PC-3 (cell line): Measurements from ENCODE around the gene ERMN. TPM values are rescaled to one million over a fixed set of nuclear protein-coding genes. Genes with fewer than 3 reads are reported as not detected.

Experiments used
- ATAC-seq: fragments of 200-7000 bp; cut with Tn5 transposase; 2 replicates; pipeline ENCODE4 v1.9.1; 2020; ENCODE audit warnings: mild to moderate bottlenecking, moderate library complexity
- BruUV-seq: library from RNA; stranded (reverse); fragments of 400-500 nt; replicated peaks from 2 replicates; lab custom pipeline; 2021; lab: Mats Ljungman, UMichigan
- CTCF ChIA-PET: fragments of 300-600 bp; sonication (Branson Sonifier 250); formaldehyde crosslinking; loops from one replicate; lab custom pipeline; 2022; ENCODE audit warnings: antibody characterized with exemption; lab: Charles Lee
- POLR2A ChIA-PET: fragments of 300-600 bp; sonication (Branson Sonifier 250); formaldehyde crosslinking; loops from one replicate; lab custom pipeline; 2022; ENCODE audit warnings: antibody characterized with exemption; ENCODE audit not compliant: unreplicated experiment; lab: Charles Lee
- DNase-seq: peaks from one replicate; pipeline ENCODE4 v3.0.0-alpha.2; 2015
- H2AFZ ChIP-seq: fragments of 300-600 bp; sonication (generic); 2 replicates; pipeline ENCODE4 v1.6.0; 2016; ENCODE audit warnings: antibody characterized with exemption, low read length
- H3F3A ChIP-seq: fragments of 300-600 bp; sonication (generic); one replicate; pipeline ENCODE4 v1.6.0; 2017; ENCODE audit warnings: antibody characterized with exemption, low read length, control low read depth, mild to moderate bottlenecking; ENCODE audit not compliant: unreplicated experiment
- H3K27ac ChIP-seq: fragments of 300-600 bp; sonication (generic); 2 replicates; pipeline ENCODE4 v1.5.1; 2016; ENCODE audit warnings: mild to moderate bottlenecking, low read length
- H3K27me3 ChIP-seq: fragments of 300-600 bp; sonication (generic); 2 replicates; pipeline ENCODE4 v1.6.1; 2016; ENCODE audit warnings: low read length, mixed read lengths
- H3K36me3 ChIP-seq: fragments of 300-600 bp; sonication (generic); 2 replicates; pipeline ENCODE4 v1.6.1; 2016; ENCODE audit warnings: low read depth, mixed run types, low read length, mixed read lengths
- H3K4me1 ChIP-seq: fragments of 300-600 bp; sonication (generic); 2 replicates; pipeline ENCODE4 v1.5.1; 2016; ENCODE audit warnings: low read length; ENCODE audit not compliant: insufficient read depth
- H3K4me2 ChIP-seq: fragments of 300-600 bp; sonication (generic); 2 replicates; pipeline ENCODE4 v1.6.0; 2016; ENCODE audit warnings: low read length
- H3K4me3 ChIP-seq: fragments of 300-600 bp; sonication (generic); 2 replicates; pipeline ENCODE4 v1.5.1; 2016; ENCODE audit warnings: mild to moderate bottlenecking, low read length, mixed read lengths
- H3K79me2 ChIP-seq: fragments of 300-600 bp; sonication (generic); 2 replicates; pipeline ENCODE4 v1.6.1; 2017; ENCODE audit warnings: low read length, mixed read lengths
- H3K9ac ChIP-seq: fragments of 300-600 bp; sonication (generic); 2 replicates; pipeline ENCODE4 v1.6.0; 2016; ENCODE audit warnings: mild to moderate bottlenecking, low read length
- H3K9me2 ChIP-seq: fragments of 300-600 bp; sonication (generic); replicated peaks from 2 replicates; pipeline ENCODE4 v1.6.1; 2016; ENCODE audit warnings: mixed run types, low read length, mixed read lengths
- H3K9me3 ChIP-seq: fragments of 300-600 bp; sonication (generic); 2 replicates; pipeline ENCODE4 v1.6.1; 2016; ENCODE audit warnings: low read length, mixed read lengths
- H4K20me1 ChIP-seq: fragments of 300-600 bp; sonication (generic); 2 replicates; pipeline ENCODE4 v1.6.1; 2016; ENCODE audit warnings: low read length, mixed read lengths
- CTCF ChIP-seq: fragments of 300-600 bp; sonication (generic); conservative IDR thresholded peaks from 2 replicates; pipeline ENCODE4 v1.5.1; 2017; ENCODE audit warnings: antibody characterized with exemption, low read depth, mild to moderate bottlenecking, low read length
- EZH2 ChIP-seq: fragments of 300-600 bp; sonication (generic); IDR thresholded peaks from one replicate; pipeline ENCODE4 v1.6.1; 2017; ENCODE audit warnings: antibody characterized with exemption, mild to moderate bottlenecking, low read length; ENCODE audit not compliant: unreplicated experiment
- EZH2phosphoT487 ChIP-seq: fragments of 300-600 bp; sonication (generic); IDR thresholded peaks from 2 replicates; pipeline ENCODE4 v1.6.1; 2018; ENCODE audit warnings: mild to moderate bottlenecking, antibody characterized with exemption, low read length, borderline replicate concordance
- intact Hi-C: fragments of 100-400 bp; cut with micrococcal nuclease; formaldehyde crosslinking; loops from 2 replicates; pipeline ENCODE4 v1.9.0; 2023
- total RNA-seq: library from RNA; depleted of rRNA; stranded (reverse); fragments of >200 nt; gene quantifications from 2 replicates; pipeline ENCODE4 v1.2.3, GENCODE V29; 2014

Gene ERMN
- total RNA-seq, 1 experiment from 2014 or later: not detected

- DNase-seq (no peak), ATAC-seq (no peak)
- POLR2A ChIA-PET: no interaction called here
- H3K79me2 ChIP-seq: no peaks in the 10 kb centered on the region
- H3K9me2 ChIP-seq: no peaks in the 10 kb centered on the region
- no peak overlapping the region for H3K4me3 ChIP-seq
- TF ChIP-seq CTCF (no peak), EZH2 (no peak), EZH2phosphoT487 (no peak)
- no peaks in the 10 kb centered on the region for H4K20me1 ChIP-seq
- H3K9ac ChIP-seq: no peak overlapping the region
- no peak overlapping the region for H2AFZ ChIP-seq
- H3K4me1 ChIP-seq: no peaks in the 10 kb centered on the region
- intact Hi-C loops: no loop called here
- H3K27me3 ChIP-seq: no peaks in the 10 kb centered on the region
- no TSS peak for BruUV-seq
- H3K9me3 ChIP-seq: no peaks in the 10 kb centered on the region
- no peaks in the 10 kb centered on the region for H3F3A ChIP-seq
- no peaks in the 10 kb centered on the region for H3K36me3 ChIP-seq
- CTCF ChIA-PET: no interaction called here
- no peak overlapping the region for H3K27ac ChIP-seq
- no peak overlapping the region for H3K4me2 ChIP-seq
These were observed 3.2 kb downstream of the ERMN start for GRCh38 chr2:157322432-157322831.

- TF ChIP-seq EZH2phosphoT487: no peak
- TF ChIP-seq CTCF: no peak
- TF ChIP-seq EZH2: no peak
- DNase-seq (no peak), ATAC-seq (no peak)
- no peaks in the 10 kb centered on the region for H3F3A ChIP-seq
- no peak overlapping the region for H3K9ac ChIP-seq
- no peaks in the 10 kb centered on the region for H3K79me2 ChIP-seq
- no peak overlapping the region for H2AFZ ChIP-seq
- no peaks in the 10 kb centered on the region for H3K27me3 ChIP-seq
- ChIA-PET POLR2A (no interaction called here), CTCF (no interaction called here)
- H3K4me1 ChIP-seq: no peaks in the 10 kb centered on the region
- no peaks in the 10 kb centered on the region for H4K20me1 ChIP-seq
- no peaks in the 10 kb centered on the region for H3K9me3 ChIP-seq
- no peak overlapping the region for H3K4me3 ChIP-seq
- H3K4me2 ChIP-seq: no peak overlapping the region
- intact Hi-C loops: no loop called here
- H3K9me2 ChIP-seq: no peaks in the 10 kb centered on the region
- H3K27ac ChIP-seq: no peak overlapping the region
- BruUV-seq: no TSS peak
- no peaks in the 10 kb centered on the region for H3K36me3 ChIP-seq
These were observed 4.2 kb downstream of the ERMN start for GRCh38 chr2:157321466-157321865.

GRCh38 chr2:157320409-157320808 is 5.2 kb downstream of the ERMN start:
- DNase-seq (no peak), ATAC-seq (no peak)
- H3K9me3 ChIP-seq: no peaks in the 10 kb centered on the region
- no peaks in the 10 kb centered on the region for H3K9me2 ChIP-seq
- H4K20me1 ChIP-seq: no peaks in the 10 kb centered on the region
- no peak overlapping the region for H3K9ac ChIP-seq
- CTCF ChIA-PET: no interaction called here
- H3F3A ChIP-seq: no peaks in the 10 kb centered on the region
- no peaks in the 10 kb centered on the region for H3K79me2 ChIP-seq
- intact Hi-C loops: no loop called here
- H3K36me3 ChIP-seq: no peaks in the 10 kb centered on the region
- no peak overlapping the region for H3K4me2 ChIP-seq
- POLR2A ChIA-PET: no interaction called here
- no TSS peak for BruUV-seq
- H2AFZ ChIP-seq: no peak overlapping the region
- no peak for TF ChIP-seq EZH2
- no peak for TF ChIP-seq CTCF
- no peak for TF ChIP-seq EZH2phosphoT487
- no peak overlapping the region for H3K4me3 ChIP-seq
- no peaks in the 10 kb centered on the region for H3K27me3 ChIP-seq
- no peak overlapping the region for H3K27ac ChIP-seq
- H3K4me1 ChIP-seq: no peaks in the 10 kb centered on the region
